DOHH2 (cell line): ENCODE data around the gene ANKRD66.

Experiments used
- CTCF ChIP-seq: fragments of 200-600 bp; sonication (generic); IDR thresholded peaks from one replicate; pipeline ENCODE4 v1.5.1; 2014; ENCODE audit warnings: antibody characterized with exemption, mild to moderate bottlenecking, low read depth, low read length; ENCODE audit not compliant: poor library complexity, severe bottlenecking
- EZH2phosphoT487 ChIP-seq: fragments of 200-600 bp; sonication (generic); IDR thresholded peaks from 2 replicates; pipeline ENCODE4 v1.6.1; 2017; ENCODE audit warnings: borderline replicate concordance, mild to moderate bottlenecking, antibody characterized with exemption, low read length, moderate library complexity, mixed read lengths

- TF ChIP-seq CTCF: peak; percentile 73
- no peak for TF ChIP-seq EZH2phosphoT487
These were observed 35.0 kb downstream of the ANKRD66 start for GRCh38 chr6:46781478-46782378.
